ENCODE measurements around the gene HUNK. TPM values are rescaled to one million over a fixed set of nuclear protein-coding genes. Genes with fewer than 3 reads are reported as not detected.

Gene HUNK
- total RNA-seq, 1 donor from 2014 or later = 41.9 TPM

GRCh38 chr21:31909153-31910073, 36.6 kb downstream of the HUNK start:
- Mint-ChIP-seq H3K9me3 (ENCODE audit: low read depth) (peaks cover 3% of the 10 kb centered on the region), H3K36me3 (ENCODE audit: insufficient read depth) (peaks cover 10% of the 10 kb centered on the region), H3K27me3 (no peaks in the 10 kb centered on the region), H3K4me1 (ENCODE audit: low read depth) (peaks cover 73% of the 10 kb centered on the region), H3K27ac (peak overlapping the region; percentile 94), H3K4me3 (ENCODE audit: low read depth) (peak overlapping the region; percentile 31)
- TF ChIP-seq CTCF (IDR thresholded peaks at IDR 0.05; ENCODE audit: unreplicated experiment) = no peak
- DNase-seq (ENCODE audit: low spot score, unreplicated experiment) = no peak

- peaks cover 74% of the 10 kb centered on the region for H3K4me1 Mint-ChIP-seq (ENCODE audit: low read depth)
- H3K9me3 Mint-ChIP-seq (ENCODE audit: low read depth) = peaks cover 3% of the 10 kb centered on the region
- H3K27me3 Mint-ChIP-seq = no peaks in the 10 kb centered on the region
- peaks cover 10% of the 10 kb centered on the region for H3K36me3 Mint-ChIP-seq (ENCODE audit: insufficient read depth)
- DNase-seq (ENCODE audit: low spot score, unreplicated experiment) = no peak
- no peak overlapping the region for H3K4me3 Mint-ChIP-seq (ENCODE audit: low read depth)
- H3K27ac Mint-ChIP-seq = peak overlapping the region; percentile 94
- no peak for TF ChIP-seq CTCF (IDR thresholded peaks at IDR 0.05; ENCODE audit: unreplicated experiment)
Observed at GRCh38 chr21:31910074-31910470, 37.3 kb downstream of the HUNK start.

GRCh38 chr21:31911138-31911907, 38.5 kb downstream of the HUNK start:
- H3K27ac Mint-ChIP-seq = peak overlapping the region; percentile 69
- H3K4me3 Mint-ChIP-seq (ENCODE audit: low read depth) = no peak overlapping the region
- peaks cover 3% of the 10 kb centered on the region for H3K9me3 Mint-ChIP-seq (ENCODE audit: low read depth)
- no peak for DNase-seq (ENCODE audit: low spot score, unreplicated experiment)
- H3K36me3 Mint-ChIP-seq (ENCODE audit: insufficient read depth) = peaks cover 10% of the 10 kb centered on the region
- no peak for TF ChIP-seq CTCF (IDR thresholded peaks at IDR 0.05; ENCODE audit: unreplicated experiment)
- H3K27me3 Mint-ChIP-seq = no peaks in the 10 kb centered on the region
- peaks cover 66% of the 10 kb centered on the region for H3K4me1 Mint-ChIP-seq (ENCODE audit: low read depth)

- no peak for TF ChIP-seq CTCF (IDR thresholded peaks at IDR 0.05; ENCODE audit: unreplicated experiment)
- Mint-ChIP-seq H3K27ac (no peak overlapping the region), H3K9me3 (ENCODE audit: low read depth) (peaks cover 2% of the 10 kb centered on the region), H3K27me3 (no peaks in the 10 kb centered on the region), H3K4me1 (ENCODE audit: low read depth) (peaks cover 65% of the 10 kb centered on the region), H3K36me3 (ENCODE audit: insufficient read depth) (peaks cover 8% of the 10 kb centered on the region), H3K4me3 (ENCODE audit: low read depth) (no peak overlapping the region)
- DNase-seq (ENCODE audit: low spot score, unreplicated experiment) = no peak
Observed at GRCh38 chr21:31912501-31912900, 39.7 kb downstream of the HUNK start.

GRCh38 chr21:31913182-31913608, 40.4 kb downstream of the HUNK start:
- peaks cover 2% of the 10 kb centered on the region for H3K9me3 Mint-ChIP-seq (ENCODE audit: low read depth)
- no peak for TF ChIP-seq CTCF (IDR thresholded peaks at IDR 0.05; ENCODE audit: unreplicated experiment)
- no peak for DNase-seq (ENCODE audit: low spot score, unreplicated experiment)
- H3K27ac Mint-ChIP-seq = peak overlapping the region; percentile 92
- peaks cover 65% of the 10 kb centered on the region for H3K4me1 Mint-ChIP-seq (ENCODE audit: low read depth)
- H3K4me3 Mint-ChIP-seq (ENCODE audit: low read depth) = no peak overlapping the region
- H3K27me3 Mint-ChIP-seq = no peaks in the 10 kb centered on the region
- peaks cover 11% of the 10 kb centered on the region for H3K36me3 Mint-ChIP-seq (ENCODE audit: insufficient read depth)

Measured in progenitor cell of endocrine pancreas (in vitro differentiated cells).